Endothelial cell of umbilical vein (primary cell): Measurements from ENCODE around the gene NCKAP5. TPM values are rescaled to one million over a fixed set of nuclear protein-coding genes. Genes with fewer than 3 reads are reported as not detected.

ENCODE experiments used
- BruUV-seq: library from RNA; stranded (reverse); fragments of 400-500 nt; replicated peaks from 2 replicates; lab custom pipeline; 2021; lab: Mats Ljungman, UMichigan
- CTCF ChIA-PET: fragments of 300-600, 350-600 bp; sonication (Branson Sonifier 250); formaldehyde crosslinking; loops from one replicate; lab custom pipeline; 2021; ENCODE audit warnings: antibody characterized with exemption, inconsistent platforms; lab: Charles Lee
- POLR2A ChIA-PET: fragments of 300-600, 350-600 bp; sonication (Branson Sonifier 250); formaldehyde crosslinking; loops from one replicate; lab custom pipeline; 2021; ENCODE audit warnings: antibody characterized with exemption, inconsistent platforms; lab: Charles Lee
- DNase-seq: peaks from one replicate; pipeline ENCODE4 v3.0.0-alpha.2; 2011; ENCODE audit warnings: low read depth, low spot score
- FAIRE-seq: peaks from 2 replicates; lab custom pipeline; 2011; peaks lifted over from hg19 to GRCh38; lab: Jason Lieb, UNC
- H2AFZ ChIP-seq: 2 replicates; pipeline ENCODE4 v1.6.0; 2012; ENCODE audit warnings: low read depth, low read length, control low read depth, inconsistent platforms
- H3K27ac ChIP-seq: 2 replicates; pipeline ENCODE4 v1.5.1; 2011; ENCODE audit warnings: low read depth, mild to moderate bottlenecking, control low read depth, low read length, moderate library complexity; ENCODE audit not compliant: insufficient read depth
- H3K27me3 ChIP-seq, 2 experiments: 2 replicates each; pipeline versions ENCODE4 v1.6.0 to v1.6.1; 2011; ENCODE audit warnings: low read length in 2 of 2, mixed read lengths in 1 of 2; ENCODE audit not compliant: control insufficient read depth in 2 of 2, insufficient read depth in 2 of 2
- H3K36me3 ChIP-seq, 2 experiments: 2 replicates in 1 of 2; 3 replicates in 1 of 2; pipeline ENCODE4 v1.5.1; 2011; ENCODE audit warnings: low read length in 2 of 2, mild to moderate bottlenecking in 1 of 2, moderate library complexity in 1 of 2; ENCODE audit not compliant: control insufficient read depth in 2 of 2, insufficient read depth in 2 of 2; ENCODE audit errors: extremely low read depth in 1 of 2
- H3K4me1 ChIP-seq: 3 replicates; pipeline ENCODE4 v1.5.1; 2011; ENCODE audit warnings: mild to moderate bottlenecking, low read length; ENCODE audit not compliant: control insufficient read depth, insufficient read depth; ENCODE audit errors: extremely low read depth
- H3K4me2 ChIP-seq: 2 replicates; pipeline ENCODE4 v1.6.1; 2011; ENCODE audit warnings: low read length, control low read depth, mixed read lengths; ENCODE audit not compliant: insufficient read depth
- H3K4me3 ChIP-seq, 3 experiments: fragments of 200-600 bp in 1 of 3; sonication (generic), shearing (Covaris generic) in 1 of 3; replicated peaks in 1 of 3; 2 replicates each; pipeline ENCODE4 v1.5.1; 2011 to 2016; ENCODE audit warnings: control low read depth in 3 of 3, low read length in 3 of 3, mild to moderate bottlenecking in 2 of 3, inconsistent platforms in 1 of 3, low read depth in 1 of 3, moderate library complexity in 1 of 3; ENCODE audit not compliant: insufficient read depth in 1 of 3
- H3K79me2 ChIP-seq: 2 replicates; pipeline ENCODE4 v1.6.0; 2012; ENCODE audit warnings: low read length, inconsistent platforms; ENCODE audit not compliant: control insufficient read depth, insufficient read depth
- H3K9ac ChIP-seq: replicated peaks from 2 replicates; pipeline ENCODE3; 2011; ENCODE audit warnings: low read length, control low read depth; ENCODE audit not compliant: insufficient read depth; ENCODE audit errors: extremely low read depth
- H3K9me1 ChIP-seq: replicated peaks from 3 replicates; pipeline ENCODE4 v1.6.0; 2011; ENCODE audit warnings: mild to moderate bottlenecking, low read length; ENCODE audit not compliant: control insufficient read depth, insufficient read depth; ENCODE audit errors: extremely low read depth
- H3K9me3 ChIP-seq: replicated peaks from 2 replicates; pipeline ENCODE4 v1.5.1; 2012; ENCODE audit warnings: low read length, inconsistent platforms; ENCODE audit not compliant: control insufficient read depth, insufficient read depth
- H4K20me1 ChIP-seq: replicated peaks from 2 replicates; pipeline ENCODE3; 2011; ENCODE audit warnings: mild to moderate bottlenecking, low read length; ENCODE audit not compliant: control insufficient read depth, insufficient read depth; ENCODE audit errors: extremely low read depth
- EZH2 ChIP-seq: IDR thresholded peaks from 2 replicates; pipeline ENCODE4 v1.6.1; 2012; ENCODE audit warnings: borderline replicate concordance, low read depth, mild to moderate bottlenecking, moderate library complexity, low read length, inconsistent platforms; ENCODE audit not compliant: severe bottlenecking
- FOS ChIP-seq: IDR thresholded peaks from 2 replicates; pipeline ENCODE4 v1.6.1; 2011; ENCODE audit warnings: mild to moderate bottlenecking, low read length, moderate library complexity, borderline replicate concordance; ENCODE audit not compliant: insufficient read depth
- GATA2 ChIP-seq: IDR thresholded peaks from 2 replicates; pipeline ENCODE4 v1.7.0; 2011; ENCODE audit warnings: low read depth, mild to moderate bottlenecking, moderate library complexity, mixed read lengths, low read length; ENCODE audit not compliant: insufficient read length, insufficient read depth
- JUN ChIP-seq: IDR thresholded peaks from 2 replicates; pipeline ENCODE4 v1.6.1; 2011; ENCODE audit warnings: borderline replicate concordance, low read depth; ENCODE audit not compliant: insufficient read length, insufficient read depth
- MYC ChIP-seq: IDR thresholded peaks from one replicate; pipeline ENCODE4 v1.6.1; 2011; ENCODE audit warnings: mild to moderate bottlenecking, low read depth, low read length
- POLR2A ChIP-seq: IDR thresholded peaks from 2 replicates; pipeline ENCODE4 v1.6.1; 2012; ENCODE audit warnings: low read depth, mild to moderate bottlenecking, control low read depth, low read length
- POLR2AphosphoS5 ChIP-seq: IDR thresholded peaks from 2 replicates; pipeline ENCODE4 v1.6.1; 2012; ENCODE audit warnings: low read depth, mild to moderate bottlenecking, control low read depth, low read length, moderate library complexity; ENCODE audit not compliant: insufficient read depth
- dilution Hi-C: fragments of 300-500 bp; cut with MboI; formaldehyde crosslinking; loops from one replicate; pipeline ENCODE4 v1.15.0; 2019; ENCODE audit warnings: low sequenced_read_pairs; ENCODE audit not compliant: extremely low pct_ligation_motif_present
- intact Hi-C: fragments of 100-400 bp; cut with micrococcal nuclease; formaldehyde crosslinking; loops from one replicate; pipeline ENCODE4 v1.10.0; 2022
- polyA plus RNA-seq, 4 experiments: library from polyadenylated mRNA; depleted of rRNA in 3 of 4; stranded (reverse) in 3 of 4; unstranded in 1 of 4; fragments of >200 nt; gene quantifications; 2 replicates each; pipeline versions ENCODE4 v1.2.1 to v1.2.3, GENCODE V29; 2011 to 2012; ENCODE audit warnings: missing spikeins in 1 of 4
- total RNA-seq: library from RNA; stranded (reverse); gene quantifications from 2 replicates; pipeline ENCODE4 v1.2.3, GENCODE V29; 2021
- TF ChIP-seq, protein P1 (sequence below), 2 donors: IDR thresholded peaks; 1 replicate in 1 of 2; 2 replicates in 1 of 2; pipeline ENCODE4 v1.5.1; 2011; ENCODE audit warnings: low read length in 2 of 2, mild to moderate bottlenecking in 2 of 2, moderate library complexity in 2 of 2, control low read depth in 1 of 2, inconsistent platforms in 1 of 2, low read depth in 1 of 2; ENCODE audit not compliant: insufficient read depth in 1 of 2; ENCODE audit errors: extremely low read depth in 1 of 2
- TF ChIP-seq, protein P2 (sequence below): IDR thresholded peaks from 2 replicates; pipeline ENCODE4 v1.6.1; 2011; ENCODE audit not compliant: insufficient read depth, insufficient read length

NCKAP5 gene
- total and polyA plus RNA-seq, 2 donors (not counting 3 experiments of a cell fraction or from before 2014, with no cell fraction given) = 0.47 to 3.3 TPM

DNA sequence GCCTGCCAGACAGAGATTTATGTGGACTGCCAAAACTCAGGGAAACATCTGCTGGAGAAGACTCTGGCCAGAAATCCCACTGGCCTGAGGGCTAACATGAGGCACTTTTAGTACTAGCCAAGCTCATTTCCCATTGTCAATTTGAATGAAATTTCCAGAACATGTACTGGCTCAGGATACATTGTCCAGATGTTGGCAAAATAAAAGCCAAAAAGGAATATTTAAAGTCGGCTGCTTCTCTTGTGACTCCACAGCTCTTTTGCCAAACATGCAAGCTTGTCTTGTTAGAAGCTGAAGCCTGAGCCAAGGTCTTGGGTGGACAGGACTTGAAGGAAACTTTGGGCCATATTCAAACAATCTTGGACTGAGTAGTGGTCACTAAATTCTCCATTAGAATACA, 215.5 kb downstream of the NCKAP5 start:
- TF ChIP-seq MYC = no peak
- TF ChIP-seq FOS = no peak
- no peak for TF ChIP-seq GATA2
- no peak for TF ChIP-seq EZH2
- TF ChIP-seq POLR2A = no peak
- TF ChIP-seq, protein P1, sequence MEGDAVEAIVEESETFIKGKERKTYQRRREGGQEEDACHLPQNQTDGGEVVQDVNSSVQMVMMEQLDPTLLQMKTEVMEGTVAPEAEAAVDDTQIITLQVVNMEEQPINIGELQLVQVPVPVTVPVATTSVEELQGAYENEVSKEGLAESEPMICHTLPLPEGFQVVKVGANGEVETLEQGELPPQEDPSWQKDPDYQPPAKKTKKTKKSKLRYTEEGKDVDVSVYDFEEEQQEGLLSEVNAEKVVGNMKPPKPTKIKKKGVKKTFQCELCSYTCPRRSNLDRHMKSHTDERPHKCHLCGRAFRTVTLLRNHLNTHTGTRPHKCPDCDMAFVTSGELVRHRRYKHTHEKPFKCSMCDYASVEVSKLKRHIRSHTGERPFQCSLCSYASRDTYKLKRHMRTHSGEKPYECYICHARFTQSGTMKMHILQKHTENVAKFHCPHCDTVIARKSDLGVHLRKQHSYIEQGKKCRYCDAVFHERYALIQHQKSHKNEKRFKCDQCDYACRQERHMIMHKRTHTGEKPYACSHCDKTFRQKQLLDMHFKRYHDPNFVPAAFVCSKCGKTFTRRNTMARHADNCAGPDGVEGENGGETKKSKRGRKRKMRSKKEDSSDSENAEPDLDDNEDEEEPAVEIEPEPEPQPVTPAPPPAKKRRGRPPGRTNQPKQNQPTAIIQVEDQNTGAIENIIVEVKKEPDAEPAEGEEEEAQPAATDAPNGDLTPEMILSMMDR (IDR thresholded peaks at IDR 0.05; ENCODE audit: extremely low read depth in 1 of 2, insufficient read depth in 1 of 2, low read depth in 1 of 2, low read length in 2 of 2) = no peak
- no peak for TF ChIP-seq JUN
- TF ChIP-seq POLR2AphosphoS5 = no peak
- TF ChIP-seq, protein P2, sequence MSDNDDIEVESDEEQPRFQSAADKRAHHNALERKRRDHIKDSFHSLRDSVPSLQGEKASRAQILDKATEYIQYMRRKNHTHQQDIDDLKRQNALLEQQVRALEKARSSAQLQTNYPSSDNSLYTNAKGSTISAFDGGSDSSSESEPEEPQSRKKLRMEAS = no peak
- ChIA-PET CTCF (interaction anchor here (0.6 kb wide), 1 partner anchor 739 kb away, joined by 3 read pairs; no protein-coding TSS in a partner anchor), POLR2A (no interaction called here)
- no peaks in the 10 kb centered on the region for H3K9me1 ChIP-seq
- no peak overlapping the region for H3K9ac ChIP-seq
- H4K20me1 ChIP-seq = no peaks in the 10 kb centered on the region
- FAIRE-seq (no peak), DNase-seq (no peak)
- H3K27me3 ChIP-seq = no peaks in the 10 kb centered on the region
- H3K4me3 ChIP-seq = no peak overlapping the region
- no peaks in the 10 kb centered on the region for H3K79me2 ChIP-seq
- H3K9me3 ChIP-seq = no peaks in the 10 kb centered on the region
- no peak overlapping the region for H3K27ac ChIP-seq
- intact Hi-C loops = no loop called here
- no TSS peak for BruUV-seq
- no peak overlapping the region for H2AFZ ChIP-seq
- no peaks in the 10 kb centered on the region for H3K36me3 ChIP-seq
- H3K4me2 ChIP-seq = no peak overlapping the region
- dilution Hi-C loops = no loop called here
- H3K4me1 ChIP-seq = no peaks in the 10 kb centered on the region
